HG02798 (cell line): Measurements from ENCODE around the gene CBLN1.
"Not testable (repeated sequence)": the region's sequence is repeated elsewhere in the genome, so short reads cannot be mapped to it uniquely, and the experiment has no call there.

Experiments used
- ATAC-seq: cut with Tn5 transposase; IDR thresholded peaks from one replicate; pipeline ENCODE4 v1.9.1; 2021; ENCODE audit warnings: mild to moderate bottlenecking; ENCODE audit not compliant: unreplicated experiment, poor library complexity

CBLN1 gene

GRCh38 chr16:49278567-49278827, 3.1 kb downstream of the CBLN1 start:
- ATAC-seq: no peak

- ATAC-seq: no peak
These were observed 3.7 kb downstream of the CBLN1 start for GRCh38 chr16:49277766-49278566.

GRCh38 chr16:49277386-49277742, 4.3 kb downstream of the CBLN1 start:
- ATAC-seq: no peak

GRCh38 chr16:49276646-49277385, 4.8 kb downstream of the CBLN1 start:
- ATAC-seq: no peak

- no peak for ATAC-seq
These were observed 5.8 kb downstream of the CBLN1 start for GRCh38 chr16:49275870-49276269.

GRCh38 chr16:49275050-49275730, 6.4 kb downstream of the CBLN1 start:
- no peak for ATAC-seq

GRCh38 chr16:49274591-49274990, 7.0 kb downstream of the CBLN1 start:
- ATAC-seq: no peak

- no peak for ATAC-seq
These were observed 7.9 kb downstream of the CBLN1 start for GRCh38 chr16:49273771-49274170.

GRCh38 chr16:49271363-49271762, 10.3 kb downstream of the CBLN1 start:
- no peak for ATAC-seq

- ATAC-seq: no peak
These were observed 12.4 kb downstream of the CBLN1 start for GRCh38 chr16:49269201-49269600.

GRCh38 chr16:49268667-49269066, 13.0 kb downstream of the CBLN1 start:
- ATAC-seq: no peak

- no peak for ATAC-seq
These were observed 19.1 kb downstream of the CBLN1 start for GRCh38 chr16:49262501-49262900.

- ATAC-seq: no peak
These were observed 19.7 kb downstream of the CBLN1 start for GRCh38 chr16:49261930-49262329.

- ATAC-seq: no peak
These were observed 20.6 kb downstream of the CBLN1 start for GRCh38 chr16:49260956-49261530.

- no peak for ATAC-seq
These were observed 21.4 kb downstream of the CBLN1 start for GRCh38 chr16:49260253-49260652.

- ATAC-seq: no peak
These were observed 22.3 kb downstream of the CBLN1 start for GRCh38 chr16:49259330-49259729.

- ATAC-seq: no peak
These were observed 30.9 kb downstream of the CBLN1 start for GRCh38 chr16:49250689-49251088.

GRCh38 chr16:49248227-49248626, 33.4 kb downstream of the CBLN1 start:
- no peak for ATAC-seq

GRCh38 chr16:49236216-49236615, 45.4 kb downstream of the CBLN1 start:
- no peak for ATAC-seq

GRCh38 chr16:49228335-49228734, 53.3 kb downstream of the CBLN1 start:
- ATAC-seq: not testable (repeated sequence)
